ENCODE measurements around the gene ELOVL1.

DNA sequence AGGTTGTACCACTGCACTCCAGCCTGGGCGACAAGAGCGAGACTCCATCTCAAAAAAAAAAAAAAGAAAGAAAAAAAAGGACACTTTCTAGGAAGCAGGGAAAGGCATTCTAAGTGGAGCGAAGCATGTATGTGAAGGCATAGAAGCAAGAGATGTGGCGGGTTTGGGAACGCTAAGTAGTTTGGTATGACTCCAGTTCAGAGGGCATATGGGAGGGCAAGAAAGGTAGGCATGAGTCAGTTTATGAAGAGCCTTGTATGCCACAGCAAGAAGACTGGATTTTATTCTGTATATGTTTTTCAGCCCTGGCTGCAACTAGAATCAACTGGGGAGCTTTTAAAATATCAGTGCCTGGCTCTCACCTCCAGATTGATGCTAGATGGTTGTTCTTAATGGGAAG lies 4.4 kb upstream of the ELOVL1 start:
- TF ChIP-seq, protein P1, sequence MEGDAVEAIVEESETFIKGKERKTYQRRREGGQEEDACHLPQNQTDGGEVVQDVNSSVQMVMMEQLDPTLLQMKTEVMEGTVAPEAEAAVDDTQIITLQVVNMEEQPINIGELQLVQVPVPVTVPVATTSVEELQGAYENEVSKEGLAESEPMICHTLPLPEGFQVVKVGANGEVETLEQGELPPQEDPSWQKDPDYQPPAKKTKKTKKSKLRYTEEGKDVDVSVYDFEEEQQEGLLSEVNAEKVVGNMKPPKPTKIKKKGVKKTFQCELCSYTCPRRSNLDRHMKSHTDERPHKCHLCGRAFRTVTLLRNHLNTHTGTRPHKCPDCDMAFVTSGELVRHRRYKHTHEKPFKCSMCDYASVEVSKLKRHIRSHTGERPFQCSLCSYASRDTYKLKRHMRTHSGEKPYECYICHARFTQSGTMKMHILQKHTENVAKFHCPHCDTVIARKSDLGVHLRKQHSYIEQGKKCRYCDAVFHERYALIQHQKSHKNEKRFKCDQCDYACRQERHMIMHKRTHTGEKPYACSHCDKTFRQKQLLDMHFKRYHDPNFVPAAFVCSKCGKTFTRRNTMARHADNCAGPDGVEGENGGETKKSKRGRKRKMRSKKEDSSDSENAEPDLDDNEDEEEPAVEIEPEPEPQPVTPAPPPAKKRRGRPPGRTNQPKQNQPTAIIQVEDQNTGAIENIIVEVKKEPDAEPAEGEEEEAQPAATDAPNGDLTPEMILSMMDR (IDR thresholded peaks at IDR 0.05): no peak
- no peak for TF ChIP-seq POLR2A (IDR thresholded peaks at IDR 0.05)
- no peak for TF ChIP-seq POLR2AphosphoS5 (IDR thresholded peaks at IDR 0.05)
- TF ChIP-seq EP300 (IDR thresholded peaks at IDR 0.05): no peak

Data from gastroesophageal sphincter (tissue), 3 donors.